HUES64 (cell line): ENCODE measurements around the gene DHX35.

ENCODE experiments used
- H3K27ac ChIP-seq: 2 replicates; pipeline ENCODE4 v1.7.0; 2013; ENCODE audit warnings: low read depth, low read length, inconsistent platforms
- H3K27me3 ChIP-seq: 2 replicates; pipeline ENCODE4 v1.6.1; 2013; ENCODE audit warnings: mild to moderate bottlenecking, low read length; ENCODE audit not compliant: insufficient read depth
- H3K36me3 ChIP-seq: 2 replicates; pipeline ENCODE4 v1.6.1; 2013; ENCODE audit warnings: mild to moderate bottlenecking, low read length; ENCODE audit not compliant: insufficient read depth
- H3K4me1 ChIP-seq: 2 replicates; pipeline ENCODE4 v1.6.1; 2013; ENCODE audit warnings: mild to moderate bottlenecking, low read length, moderate library complexity; ENCODE audit not compliant: insufficient read depth
- H3K4me3 ChIP-seq: 2 replicates; pipeline ENCODE4 v1.5.1; 2013; ENCODE audit warnings: mild to moderate bottlenecking, low read length, moderate library complexity
- H3K9ac ChIP-seq: 2 replicates; pipeline ENCODE4 v1.6.1; 2013; ENCODE audit warnings: mild to moderate bottlenecking, low read depth, low read length
- H3K9me3 ChIP-seq: 2 replicates; pipeline ENCODE4 v1.6.1; 2013; ENCODE audit warnings: low read depth, low read length; ENCODE audit not compliant: insufficient read depth
- WGBS: fragments of 150-250, 120-280 bp; methylation state at CpG from one replicate; pipeline ENCODE4 v1.1.7; 2013; ENCODE audit warnings: missing lambda C conversion rate; 5-methylcytosine and 5-hydroxymethylcytosine counted together

The DHX35 gene

DNA sequence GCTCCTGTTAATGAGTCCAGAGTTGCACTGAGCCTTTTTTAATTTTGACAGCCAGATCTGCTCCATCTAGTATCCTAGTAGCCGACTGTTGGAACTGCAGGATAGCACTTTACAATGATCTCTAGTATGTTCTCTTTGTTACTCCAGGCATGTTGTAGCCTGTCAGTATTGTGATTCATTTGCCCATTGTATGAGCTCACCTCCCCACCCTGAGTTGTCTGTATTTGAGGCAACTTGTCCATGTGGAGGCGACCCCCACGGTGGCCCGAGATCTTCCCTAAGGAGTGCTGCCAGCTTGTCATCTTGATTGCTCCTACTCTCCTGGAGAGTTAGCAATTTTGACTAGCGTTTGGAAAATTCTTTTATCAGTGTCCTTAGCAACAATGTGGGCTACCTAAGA lies 67.2 kb downstream of the DHX35 start:
- H3K4me1 ChIP-seq = no peaks in the 10 kb centered on the region
- no peaks in the 10 kb centered on the region for H3K27me3 ChIP-seq
- no peak overlapping the region for H3K9ac ChIP-seq
- 85% methylated on average over 5 of the region's 5 CpGs for WGBS
- no peaks in the 10 kb centered on the region for H3K9me3 ChIP-seq
- H3K36me3 ChIP-seq = peaks cover 89% of the 10 kb centered on the region
- H3K27ac ChIP-seq = no peak overlapping the region
- no peak overlapping the region for H3K4me3 ChIP-seq

- peaks cover 92% of the 10 kb centered on the region for H3K36me3 ChIP-seq
- no peaks in the 10 kb centered on the region for H3K4me1 ChIP-seq
- H3K4me3 ChIP-seq = no peak overlapping the region
- H3K27me3 ChIP-seq = no peaks in the 10 kb centered on the region
- H3K9me3 ChIP-seq = no peaks in the 10 kb centered on the region
- 97% methylated on average over 3 of the region's 3 CpGs for WGBS
- H3K9ac ChIP-seq = no peak overlapping the region
- H3K27ac ChIP-seq = no peak overlapping the region
Observed at GRCh38 chr20:39032997-39033396, 70.9 kb downstream of the DHX35 start.

GRCh38 chr20:39036011-39036410 lies 73.9 kb downstream of the DHX35 start:
- Histone ChIP-seq H3K9me3 (no peaks in the 10 kb centered on the region), H3K27ac (no peak overlapping the region), H3K9ac (no peak overlapping the region), H3K27me3 (no peaks in the 10 kb centered on the region), H3K4me1 (no peaks in the 10 kb centered on the region), H3K36me3 (peaks cover 94% of the 10 kb centered on the region), H3K4me3 (no peak overlapping the region)
- WGBS = 100% methylated on average over 1 of the region's 1 CpG

DNA sequence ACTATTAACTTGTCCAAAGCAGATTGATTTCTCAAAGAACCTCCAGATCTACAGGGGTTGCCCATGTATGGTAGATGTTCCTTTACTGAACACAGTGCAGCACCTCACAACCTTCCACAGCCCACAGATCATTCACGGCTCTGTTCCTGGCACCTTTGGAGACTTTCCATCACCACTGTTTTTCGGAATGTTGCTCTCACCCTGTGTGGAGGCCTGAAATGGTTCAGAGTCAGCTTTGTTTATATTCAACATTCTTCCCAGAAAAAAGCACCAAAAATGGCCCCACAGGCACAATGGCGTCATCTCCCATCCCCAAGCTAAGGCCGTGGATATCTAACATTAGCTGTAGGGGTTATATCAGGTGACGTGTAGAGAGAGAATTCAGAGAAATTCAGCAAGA lies 74.7 kb downstream of the DHX35 start:
- Histone ChIP-seq H3K9me3 (no peaks in the 10 kb centered on the region), H3K9ac (no peak overlapping the region), H3K27me3 (no peaks in the 10 kb centered on the region), H3K36me3 (peaks cover 89% of the 10 kb centered on the region), H3K27ac (no peak overlapping the region), H3K4me1 (no peaks in the 10 kb centered on the region), H3K4me3 (no peak overlapping the region)
- 99% methylated on average over 5 of the region's 5 CpGs for WGBS

DNA sequence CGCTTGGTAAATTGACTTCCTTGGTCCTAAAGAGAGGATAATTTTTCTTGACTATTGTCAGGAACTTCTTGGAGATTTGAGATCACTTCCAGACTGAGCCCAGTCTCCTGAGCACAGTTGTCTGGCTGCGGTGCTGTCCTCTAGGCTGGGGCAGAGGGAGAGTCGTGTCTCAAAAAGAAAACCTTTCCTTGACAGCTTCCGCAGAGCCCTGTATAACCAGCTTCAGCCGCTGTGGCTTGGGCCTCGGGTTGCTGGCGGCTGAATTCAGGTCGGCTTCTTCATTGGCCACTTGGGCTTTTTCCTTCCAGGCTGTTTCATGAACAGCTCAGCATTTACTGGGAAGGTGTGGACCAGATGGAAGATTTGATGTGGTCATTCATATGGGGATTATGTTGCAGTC lies 75.9 kb downstream of the DHX35 start:
- no peak overlapping the region for H3K4me3 ChIP-seq
- no peaks in the 10 kb centered on the region for H3K9me3 ChIP-seq
- H3K9ac ChIP-seq = no peak overlapping the region
- 96% methylated on average over 8 of the region's 8 CpGs for WGBS
- H3K4me1 ChIP-seq = no peaks in the 10 kb centered on the region
- no peaks in the 10 kb centered on the region for H3K27me3 ChIP-seq
- H3K36me3 ChIP-seq = peaks cover 90% of the 10 kb centered on the region
- no peak overlapping the region for H3K27ac ChIP-seq

- 93% methylated on average over 6 of the region's 6 CpGs for WGBS
- H3K9me3 ChIP-seq = no peaks in the 10 kb centered on the region
- no peaks in the 10 kb centered on the region for H3K27me3 ChIP-seq
- no peak overlapping the region for H3K9ac ChIP-seq
- no peak overlapping the region for H3K4me3 ChIP-seq
- no peaks in the 10 kb centered on the region for H3K4me1 ChIP-seq
- no peak overlapping the region for H3K27ac ChIP-seq
- H3K36me3 ChIP-seq = peaks cover 92% of the 10 kb centered on the region
Observed at GRCh38 chr20:39038495-39038894, 76.4 kb downstream of the DHX35 start.

GRCh38 chr20:39039261-39039660 lies 77.1 kb downstream of the DHX35 start:
- Histone ChIP-seq H3K4me1 (no peaks in the 10 kb centered on the region), H3K9ac (no peak overlapping the region), H3K36me3 (peaks cover 86% of the 10 kb centered on the region), H3K4me3 (no peak overlapping the region), H3K27me3 (no peaks in the 10 kb centered on the region), H3K9me3 (no peaks in the 10 kb centered on the region), H3K27ac (no peak overlapping the region)
- 98% methylated on average over 2 of the region's 3 CpGs for WGBS

GRCh38 chr20:39040116-39040515 lies 78.0 kb downstream of the DHX35 start:
- 94% methylated on average over 6 of the region's 6 CpGs for WGBS
- Histone ChIP-seq H3K9ac (no peak overlapping the region), H3K4me3 (no peak overlapping the region), H3K36me3 (peaks cover 77% of the 10 kb centered on the region), H3K4me1 (no peaks in the 10 kb centered on the region), H3K9me3 (no peaks in the 10 kb centered on the region), H3K27ac (no peak overlapping the region), H3K27me3 (no peaks in the 10 kb centered on the region)

DNA sequence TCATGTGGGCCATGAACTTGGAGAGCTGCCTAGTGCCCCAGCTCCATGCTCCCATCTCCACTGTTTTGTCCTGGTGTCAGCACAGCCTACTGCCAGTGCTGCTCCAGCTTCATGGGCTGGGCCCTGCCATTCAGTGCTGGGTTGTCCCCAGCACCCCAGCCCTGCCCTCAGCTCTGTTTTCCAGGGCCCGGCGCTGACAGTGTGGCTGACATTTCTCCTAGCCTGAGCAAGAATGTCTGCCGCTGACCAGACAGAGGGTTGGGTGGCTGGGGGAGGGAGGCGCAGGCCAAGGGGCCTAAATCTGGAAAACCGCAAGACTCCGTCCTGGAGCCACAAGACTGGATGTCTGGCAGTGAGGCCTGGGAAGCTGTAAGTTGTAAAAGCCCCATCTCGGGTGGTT lies 78.9 kb downstream of the DHX35 start:
- Histone ChIP-seq H3K27me3 (no peaks in the 10 kb centered on the region), H3K9me3 (no peaks in the 10 kb centered on the region), H3K4me1 (no peaks in the 10 kb centered on the region), H3K4me3 (no peak overlapping the region), H3K9ac (no peak overlapping the region), H3K27ac (no peak overlapping the region), H3K36me3 (peaks cover 68% of the 10 kb centered on the region)
- WGBS = 95% methylated on average over 7 of the region's 7 CpGs

DNA sequence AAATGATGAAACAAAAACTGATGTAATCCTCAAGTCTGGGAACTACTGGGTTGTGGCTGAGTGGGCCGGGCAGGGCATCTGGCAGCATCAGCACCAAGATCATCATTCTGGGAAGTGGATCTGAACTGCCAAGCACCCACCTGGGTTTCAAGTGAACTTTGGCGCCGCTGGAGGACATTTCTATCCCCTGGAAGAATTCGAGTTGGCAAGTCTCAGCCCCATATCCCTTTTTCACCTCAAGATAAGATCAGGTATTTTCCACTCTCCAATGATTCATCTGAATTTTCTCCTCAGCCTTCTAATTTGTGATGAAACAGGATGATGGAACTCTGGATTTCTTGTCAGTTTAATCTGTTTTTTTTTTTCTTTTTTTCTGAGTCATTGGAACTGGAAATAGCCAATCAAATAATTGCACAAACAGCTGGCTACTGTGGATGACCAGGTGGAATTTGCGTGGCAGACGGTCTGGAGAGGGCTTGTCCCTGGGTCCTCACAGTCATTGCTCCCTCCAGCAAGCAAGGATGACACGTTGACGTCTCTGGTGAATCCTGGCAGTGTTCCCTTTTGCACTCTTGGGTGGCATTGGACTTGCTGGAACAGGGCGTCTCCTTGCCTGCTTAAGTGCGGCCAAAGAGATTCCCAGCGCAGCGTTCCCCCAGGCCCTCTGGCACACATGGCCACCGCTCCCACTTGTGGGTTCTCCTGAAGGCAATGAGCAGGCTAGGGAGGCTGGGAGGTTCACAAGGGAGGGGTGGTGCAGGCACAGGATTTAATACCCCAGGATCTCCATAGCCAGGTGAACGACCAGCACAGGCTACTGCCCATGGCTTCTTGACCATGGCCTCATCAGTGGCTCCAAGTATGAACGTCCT lies 80.4 kb downstream of the DHX35 start:
- Histone ChIP-seq H3K9ac (no peak overlapping the region), H3K36me3 (peaks cover 55% of the 10 kb centered on the region), H3K27ac (no peak overlapping the region), H3K27me3 (no peaks in the 10 kb centered on the region), H3K4me3 (no peak overlapping the region), H3K9me3 (no peaks in the 10 kb centered on the region), H3K4me1 (no peaks in the 10 kb centered on the region)
- WGBS = 96% methylated on average over 15 of the region's 15 CpGs

DNA sequence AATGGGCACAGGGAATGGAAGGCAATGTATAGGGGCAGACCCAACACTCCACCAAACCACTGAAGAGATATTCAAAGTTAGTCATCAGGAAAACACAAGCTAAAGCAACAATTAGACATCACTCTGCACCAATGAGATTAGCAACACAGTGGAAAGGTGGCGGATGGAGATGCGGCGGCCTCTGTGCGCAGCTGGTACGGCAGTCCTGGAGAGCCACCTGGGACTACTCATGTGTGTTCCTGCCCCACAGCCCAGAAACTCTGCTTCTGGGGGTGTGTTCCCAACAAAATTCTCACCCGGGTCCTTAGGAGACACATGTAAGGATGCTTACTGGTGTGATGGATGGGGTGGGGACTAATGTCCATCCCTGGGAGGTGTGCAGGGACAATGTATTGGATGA lies 82.4 kb downstream of the DHX35 start:
- Histone ChIP-seq H3K9ac (no peak overlapping the region), H3K9me3 (no peaks in the 10 kb centered on the region), H3K4me3 (no peak overlapping the region), H3K36me3 (peaks cover 35% of the 10 kb centered on the region), H3K27ac (no peak overlapping the region), H3K27me3 (peaks cover 8% of the 10 kb centered on the region), H3K4me1 (no peaks in the 10 kb centered on the region)
- 96% methylated on average over 6 of the region's 6 CpGs for WGBS

- H3K27ac ChIP-seq = no peak overlapping the region
- no peaks in the 10 kb centered on the region for H3K9me3 ChIP-seq
- 94% methylated on average over 8 of the region's 8 CpGs for WGBS
- H3K36me3 ChIP-seq = peaks cover 23% of the 10 kb centered on the region
- H3K9ac ChIP-seq = no peak overlapping the region
- H3K27me3 ChIP-seq = peaks cover 12% of the 10 kb centered on the region
- no peaks in the 10 kb centered on the region for H3K4me1 ChIP-seq
- H3K4me3 ChIP-seq = no peak overlapping the region
Observed at GRCh38 chr20:39045676-39046075, 83.5 kb downstream of the DHX35 start.
